ENCODE data around the gene EPS15. TPM values are rescaled to one million over a fixed set of nuclear protein-coding genes. Genes with fewer than 3 reads are reported as not detected.

The EPS15 gene
- total RNA-seq, 1 donor from 2014 or later = 81.4 TPM

GRCh38 chr1:51558375-51558924 is 39.4 kb upstream of the EPS15 start:
- Mint-ChIP-seq H3K4me3 (ENCODE audit: unreplicated experiment) (no peak overlapping the region), H3K27me3 (ENCODE audit: low read depth) (no peaks in the 10 kb centered on the region), H3K27ac (ENCODE audit: unreplicated experiment) (peak overlapping the region; percentile 1), H3K36me3 (ENCODE audit: low read depth) (no peaks in the 10 kb centered on the region), H3K4me1 (ENCODE audit: low read depth) (peaks cover 27% of the 10 kb centered on the region), H3K9me3 (ENCODE audit: low read depth) (no peaks in the 10 kb centered on the region)
- no peak for TF ChIP-seq CTCF (IDR thresholded peaks at IDR 0.05)
- DNase-seq (ENCODE audit: low spot score) = no peak

GRCh38 chr1:51557168-51557567 is 38.1 kb upstream of the EPS15 start:
- Mint-ChIP-seq H3K4me3 (ENCODE audit: unreplicated experiment) (no peak overlapping the region), H3K36me3 (ENCODE audit: low read depth) (no peaks in the 10 kb centered on the region), H3K9me3 (ENCODE audit: low read depth) (no peaks in the 10 kb centered on the region), H3K4me1 (ENCODE audit: low read depth) (peaks cover 27% of the 10 kb centered on the region), H3K27me3 (ENCODE audit: low read depth) (no peaks in the 10 kb centered on the region), H3K27ac (ENCODE audit: unreplicated experiment) (no peak overlapping the region)
- no peak for DNase-seq (ENCODE audit: low spot score)
- no peak for TF ChIP-seq CTCF (IDR thresholded peaks at IDR 0.05)

GRCh38 chr1:51555866-51556619 is 37.0 kb upstream of the EPS15 start:
- H3K9me3 Mint-ChIP-seq (ENCODE audit: low read depth) = no peaks in the 10 kb centered on the region
- no peak for TF ChIP-seq CTCF (IDR thresholded peaks at IDR 0.05)
- DNase-seq (ENCODE audit: low spot score) = no peak
- H3K4me3 Mint-ChIP-seq (ENCODE audit: unreplicated experiment) = no peak overlapping the region
- no peak overlapping the region for H3K27ac Mint-ChIP-seq (ENCODE audit: unreplicated experiment)
- no peaks in the 10 kb centered on the region for H3K36me3 Mint-ChIP-seq (ENCODE audit: low read depth)
- H3K4me1 Mint-ChIP-seq (ENCODE audit: low read depth) = peaks cover 27% of the 10 kb centered on the region
- H3K27me3 Mint-ChIP-seq (ENCODE audit: low read depth) = no peaks in the 10 kb centered on the region

DNA sequence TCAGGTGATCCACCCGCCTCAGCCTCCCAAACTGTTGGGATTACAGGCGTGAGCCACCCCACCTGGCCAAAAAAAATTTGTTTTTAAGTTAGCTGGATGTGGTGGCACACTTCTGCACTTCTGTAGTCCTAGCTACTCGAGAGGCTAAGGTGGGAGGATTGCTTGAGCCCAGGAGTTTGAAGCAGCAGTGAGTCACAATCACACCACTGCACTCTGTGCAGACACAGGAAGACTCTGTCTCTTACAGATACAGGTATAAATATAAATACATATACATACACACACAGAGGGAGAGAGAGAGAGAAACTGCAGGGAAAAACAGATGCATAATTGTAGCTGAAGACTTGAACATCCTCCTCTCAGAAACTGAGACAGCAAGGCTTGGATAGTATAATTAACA is 34.8 kb upstream of the EPS15 start:
- DNase-seq (ENCODE audit: low spot score) = no peak
- peaks cover 24% of the 10 kb centered on the region for H3K4me1 Mint-ChIP-seq (ENCODE audit: low read depth)

More for the DNA sequence above, 34.8 kb upstream of the EPS15 start:
- Mint-ChIP-seq H3K36me3 (ENCODE audit: low read depth) (no peaks in the 10 kb centered on the region), H3K9me3 (ENCODE audit: low read depth) (no peaks in the 10 kb centered on the region), H3K27ac (ENCODE audit: unreplicated experiment) (no peak overlapping the region), H3K27me3 (ENCODE audit: low read depth) (no peaks in the 10 kb centered on the region), H3K4me3 (ENCODE audit: unreplicated experiment) (no peak overlapping the region)
- no peak for TF ChIP-seq CTCF (IDR thresholded peaks at IDR 0.05)
